OCI-M2 (cell line): Measurements from ENCODE around the gene INMT.
"Not testable (repeated sequence)": the region's sequence is repeated elsewhere in the genome, so short reads cannot be mapped to it uniquely, and the experiment has no call there.

Experiments
- DNase-seq: peaks from one replicate; lab custom pipeline; 2025; ENCODE audit not compliant: unreplicated experiment; lab: John Stamatoyannopoulos, UW

INMT gene

DNA sequence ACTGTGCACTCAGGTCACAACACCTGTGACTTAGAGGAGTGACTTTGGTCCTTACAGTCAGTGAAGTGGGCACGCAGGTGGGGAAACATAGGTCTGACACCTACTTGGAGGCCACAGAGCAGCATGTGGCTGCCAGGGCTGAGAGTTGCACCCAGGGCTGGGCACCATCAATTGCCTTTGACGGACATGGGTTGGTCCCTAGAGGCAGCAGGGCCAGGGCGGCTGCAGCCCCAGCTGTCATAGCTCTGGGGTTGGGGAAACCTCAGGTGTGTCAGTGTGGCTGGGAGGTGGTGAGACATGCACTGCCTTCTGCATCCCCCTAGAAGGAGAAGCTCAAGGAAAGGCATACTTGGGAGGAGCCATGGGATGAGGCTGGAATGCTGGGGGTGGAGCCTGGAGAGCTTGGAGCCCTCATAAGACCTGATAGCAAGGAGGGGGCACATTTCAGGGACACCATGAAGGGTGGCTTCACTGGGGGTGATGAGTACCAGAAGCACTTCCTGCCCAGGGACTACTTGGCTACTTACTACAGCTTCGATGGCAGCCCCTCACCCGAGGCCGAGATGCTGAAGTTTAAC is at the start of gene INMT:
INMT (plus strand) TSS at position 440 of the 578 bp plus-strand sequence; CDS start at position 456, 16 bp downstream.
- DNase-seq: no peak

DNA sequence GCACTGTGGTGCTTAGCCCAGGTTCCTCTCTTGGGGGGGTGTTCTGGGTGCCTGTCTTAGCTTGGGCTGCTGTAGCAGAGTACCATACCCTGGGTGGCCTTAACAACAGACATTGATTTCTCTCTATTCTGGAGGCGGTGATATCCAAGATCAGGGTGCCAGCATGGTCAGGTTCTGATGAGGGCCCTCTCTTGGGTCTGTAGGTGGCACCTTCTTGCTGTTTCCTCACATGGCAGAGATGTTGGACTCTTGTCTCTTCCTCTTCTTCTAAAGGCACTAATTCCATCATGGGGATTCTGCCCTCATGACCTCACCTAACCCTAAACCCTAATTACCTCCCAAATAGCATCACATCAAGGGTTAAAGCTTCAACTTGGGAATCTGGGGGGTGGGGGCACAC is 49.7 kb upstream of the INMT start:
- no peak for DNase-seq

DNA sequence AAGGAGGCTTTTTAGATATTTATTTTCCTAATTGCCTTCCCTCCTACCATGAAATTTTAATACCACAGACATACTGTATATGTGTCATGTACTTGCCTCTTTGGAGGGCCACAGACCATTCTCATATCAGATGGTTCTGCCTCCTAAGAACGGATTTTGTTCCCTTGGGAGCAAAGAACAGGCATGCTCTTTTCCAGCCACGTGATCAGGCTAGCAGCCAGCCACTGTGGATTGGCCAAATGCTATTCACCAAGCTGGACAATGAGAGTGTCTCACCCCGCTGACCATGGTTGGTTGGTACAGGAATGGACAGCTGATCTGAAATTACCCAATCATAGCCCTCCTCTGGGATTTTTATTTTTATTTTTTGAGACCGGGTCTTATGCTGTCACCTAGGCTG is 48.2 kb upstream of the INMT start:
- DNase-seq: no peak

DNA sequence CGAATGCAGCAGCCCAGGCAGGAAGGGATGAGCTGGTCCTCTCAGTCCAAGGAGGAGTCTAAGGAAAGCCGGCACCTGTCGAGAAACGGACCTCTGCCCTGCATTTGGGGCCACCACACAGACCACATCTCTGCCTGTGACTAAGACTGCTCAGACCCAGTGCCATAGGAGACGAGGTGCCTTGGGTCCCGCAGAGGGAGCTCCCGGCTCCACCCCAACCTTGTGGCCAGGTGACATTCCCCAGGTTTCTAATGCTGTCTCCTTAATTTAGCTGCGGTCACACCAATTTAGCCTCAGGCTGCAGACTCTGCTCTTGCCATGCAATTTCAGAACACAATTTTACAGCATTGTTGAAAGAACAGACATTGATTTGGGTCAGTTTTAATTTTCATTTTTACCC is 46.9 kb upstream of the INMT start:
- no peak for DNase-seq

DNA sequence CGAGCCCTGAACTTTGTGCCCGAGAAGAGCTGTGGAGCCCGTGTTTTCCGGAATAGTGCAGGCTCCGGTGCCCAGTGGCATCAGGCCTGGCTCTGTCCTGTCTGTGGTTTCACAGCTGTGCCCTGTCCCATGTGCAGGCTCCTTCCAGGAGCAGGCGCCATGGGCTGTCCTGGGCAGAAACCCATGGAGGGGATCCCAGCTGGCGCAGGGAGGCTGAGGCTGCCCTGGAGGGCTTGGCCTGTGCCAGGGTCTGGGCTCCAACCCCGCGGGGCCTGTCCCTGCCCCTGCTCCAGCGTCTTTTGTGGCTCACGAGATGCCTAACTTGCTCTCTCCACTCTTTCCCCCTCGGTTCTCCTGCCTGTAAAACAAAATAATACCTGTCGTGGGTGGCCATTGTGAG is 46.3 kb upstream of the INMT start:
- DNase-seq: no peak

DNA sequence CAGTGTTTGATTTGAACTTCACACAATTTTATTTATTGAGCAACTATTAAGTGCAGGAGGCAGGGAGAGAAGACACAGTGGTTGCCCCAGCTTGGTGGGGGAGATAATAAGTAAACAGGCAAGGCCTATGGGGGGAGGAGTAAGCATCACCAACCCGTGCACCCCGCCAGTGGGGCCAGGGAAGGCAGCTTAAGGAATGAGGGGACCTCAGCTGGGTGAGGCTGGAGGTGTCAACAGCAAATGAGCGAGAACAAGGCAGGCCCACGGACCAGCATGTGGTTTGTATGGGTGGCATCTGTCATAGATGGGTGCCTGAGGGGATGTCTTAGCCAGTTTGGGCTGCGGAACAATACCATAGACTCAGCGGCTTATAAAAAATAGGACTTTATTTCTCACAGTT is 45.6 kb upstream of the INMT start:
- DNase-seq: no peak

DNA sequence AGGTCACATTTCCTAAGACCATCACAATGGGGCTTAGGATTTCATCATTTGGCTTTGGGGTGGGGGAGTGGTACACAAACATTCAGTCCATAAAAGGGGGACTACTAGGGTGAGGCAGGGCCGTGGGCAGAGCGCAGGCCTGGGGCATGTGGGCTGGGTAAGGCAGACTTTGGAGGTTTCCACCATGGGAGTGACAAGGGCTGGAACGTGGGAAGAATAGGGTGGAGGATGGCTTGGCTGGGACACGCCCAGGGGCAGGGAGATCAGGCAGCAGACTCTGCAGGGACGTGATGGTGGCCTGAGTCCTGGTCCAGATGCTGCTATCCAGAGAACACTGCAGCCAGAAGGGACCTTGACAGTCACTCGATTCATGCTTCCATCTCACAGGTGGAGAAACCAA is 45.0 kb upstream of the INMT start:
- DNase-seq: no peak

DNA sequence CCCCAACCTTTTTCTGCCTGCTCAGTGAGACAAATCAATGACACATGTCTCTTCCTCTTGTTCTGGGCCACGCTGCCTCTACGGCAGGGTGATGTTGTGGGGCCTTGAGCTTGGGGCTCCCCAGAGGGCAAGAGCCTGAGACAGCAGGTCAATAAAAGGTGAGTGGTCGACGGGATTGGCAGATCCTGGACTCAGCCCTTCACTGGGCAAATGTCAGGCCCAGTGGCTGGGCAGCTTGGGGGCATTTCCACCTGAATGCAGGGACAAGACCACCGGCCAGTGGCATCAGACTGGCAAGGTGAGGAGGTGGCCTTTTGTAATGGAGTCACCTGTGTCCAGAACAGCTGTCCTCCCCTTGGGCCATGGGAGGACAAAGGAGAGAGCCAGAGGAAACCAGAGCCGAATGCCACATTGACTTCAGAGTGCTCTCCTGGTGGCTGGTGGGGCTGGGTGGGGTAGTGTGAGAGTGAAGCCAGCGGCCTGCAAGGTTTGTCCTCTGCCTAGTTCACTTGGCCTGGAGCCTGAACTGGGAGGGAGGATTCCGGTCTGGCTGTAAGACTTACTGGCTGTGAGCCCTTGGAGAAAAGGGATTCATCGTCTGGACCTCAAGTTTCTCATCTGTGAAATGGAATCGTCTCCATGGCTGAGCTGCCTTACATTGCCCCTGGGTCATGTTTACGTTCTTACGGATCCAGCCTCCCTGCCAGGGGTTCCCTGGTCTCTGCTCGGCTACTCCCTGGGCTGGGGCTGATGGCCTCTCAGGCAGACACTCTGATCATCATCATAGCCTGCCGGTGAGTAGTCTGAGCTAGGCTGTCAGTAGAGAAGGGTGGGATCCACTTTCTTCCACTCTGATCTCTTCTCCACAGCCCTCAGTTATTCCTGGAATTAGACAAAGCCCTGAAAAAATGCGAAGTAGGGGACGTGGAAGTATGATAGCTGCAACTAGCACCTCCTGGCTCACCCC is 44.3 kb upstream of the INMT start:
- no peak for DNase-seq

DNA sequence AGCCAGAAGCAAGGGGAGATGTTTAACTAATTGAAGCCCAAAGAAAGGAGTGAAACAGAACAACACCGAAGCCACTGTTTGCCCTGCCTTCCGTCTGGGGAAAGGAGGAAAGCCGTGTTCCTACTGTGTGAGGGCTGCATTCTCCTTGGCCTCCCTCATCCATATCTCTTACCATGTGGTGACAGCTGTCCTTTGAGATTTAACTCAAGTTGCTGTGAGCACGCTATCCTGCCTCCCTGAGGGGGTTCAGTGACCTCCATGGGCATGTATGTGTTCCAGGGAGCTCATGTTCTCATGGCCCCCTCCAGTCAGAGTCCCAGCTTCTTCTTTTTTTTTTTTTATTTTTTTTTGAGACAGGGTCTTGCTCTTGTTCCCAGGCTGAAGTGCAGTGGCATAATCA is 43.5 kb upstream of the INMT start:
- no peak for DNase-seq

DNA sequence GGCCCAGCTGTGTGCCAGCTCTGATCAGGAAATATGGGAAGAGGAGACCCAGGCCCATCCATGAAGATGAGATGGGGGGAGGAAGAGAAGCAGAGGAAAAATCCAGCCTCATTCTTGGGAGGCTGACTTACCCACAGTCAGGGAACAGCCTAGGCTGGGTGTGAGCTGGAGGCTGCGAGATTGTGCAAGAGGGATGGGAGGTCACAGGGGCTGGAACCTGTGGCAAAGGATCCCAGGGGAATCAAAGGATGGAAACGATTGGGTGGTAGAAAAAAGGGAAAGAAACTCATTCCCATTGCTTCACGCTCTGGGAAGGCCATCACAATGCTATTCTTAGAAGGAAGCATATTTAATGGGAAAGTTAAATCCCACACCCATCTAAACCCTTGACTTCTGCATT is 43.0 kb upstream of the INMT start:
- no peak for DNase-seq

DNA sequence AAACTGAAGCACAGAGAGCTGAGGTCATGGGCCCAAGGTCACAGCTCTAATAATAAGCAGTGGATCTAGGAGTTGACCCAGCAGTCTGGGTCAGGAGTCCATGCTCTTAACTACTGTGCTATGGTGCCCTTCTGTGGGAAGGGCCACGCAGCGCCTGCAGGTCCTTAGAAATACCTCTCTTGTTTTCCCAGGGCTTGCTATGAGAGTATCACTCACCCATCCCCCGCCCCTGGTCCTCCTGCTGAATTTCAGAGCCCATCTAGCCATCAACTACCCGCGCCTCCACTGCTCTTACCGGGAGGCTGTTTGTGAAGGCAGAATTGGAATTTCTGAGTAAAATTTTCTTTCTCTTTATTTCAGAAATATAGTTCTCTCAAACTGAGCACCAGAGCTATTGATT is 42.4 kb upstream of the INMT start:
- DNase-seq: no peak

DNA sequence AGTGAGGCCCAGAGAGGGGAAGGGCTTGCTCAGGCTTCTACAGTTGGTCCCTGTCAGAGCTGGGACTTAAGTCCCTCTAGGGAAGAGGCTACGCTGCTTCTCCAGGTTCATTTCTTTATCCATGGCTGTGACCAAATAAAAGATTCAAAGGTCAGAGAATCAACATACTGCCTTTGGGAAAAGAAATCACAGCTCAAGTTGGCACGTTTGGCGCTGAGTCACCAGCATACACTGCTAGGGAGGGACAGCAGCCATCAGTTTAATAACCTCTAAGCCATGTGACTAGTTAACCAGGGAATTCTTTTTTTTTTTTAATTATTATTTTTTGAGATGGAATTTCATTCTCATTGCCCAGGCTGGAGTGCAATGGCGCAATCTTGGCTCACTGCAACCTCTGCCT is 41.3 kb upstream of the INMT start:
- DNase-seq: no peak

DNA sequence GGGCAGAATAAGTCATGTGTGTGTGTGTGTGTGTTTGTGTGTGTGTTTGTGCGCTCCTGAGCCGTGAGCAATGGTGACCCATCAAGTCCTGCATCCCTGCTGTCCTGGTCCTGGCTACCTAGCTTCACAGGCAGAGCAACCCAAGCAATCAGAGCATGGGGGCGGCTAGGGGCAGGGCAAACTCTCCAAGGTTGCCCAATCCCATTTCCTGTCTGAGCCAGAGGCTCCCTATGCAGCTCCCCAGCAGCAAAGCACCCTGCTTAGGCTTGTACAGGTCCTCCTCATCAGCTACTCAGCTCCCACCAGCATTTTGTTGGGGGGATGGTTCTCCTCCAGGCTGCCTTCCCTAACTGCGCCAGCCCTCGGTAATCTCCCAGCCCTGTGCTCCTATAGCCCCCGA is 38.5 kb upstream of the INMT start:
- DNase-seq: no peak

DNA sequence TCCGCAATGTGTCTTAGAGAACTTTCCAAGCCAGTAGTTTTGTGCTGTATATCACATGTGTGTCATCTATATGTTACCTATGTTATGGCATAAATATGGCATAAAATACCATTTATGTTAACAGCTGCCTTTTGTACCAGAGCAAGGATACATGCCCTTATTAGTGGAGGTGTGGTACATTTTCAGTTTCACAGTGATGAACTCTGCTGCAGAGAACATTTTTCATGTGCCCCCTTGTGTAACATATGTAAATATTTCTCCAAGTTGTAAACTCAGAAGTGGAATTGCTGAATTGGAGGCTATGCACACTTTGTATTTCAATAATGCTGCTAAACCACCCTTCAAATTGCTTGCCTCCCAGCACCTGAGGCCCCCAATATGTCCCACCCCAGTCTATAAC is 37.8 kb upstream of the INMT start:
- DNase-seq: no peak

DNA sequence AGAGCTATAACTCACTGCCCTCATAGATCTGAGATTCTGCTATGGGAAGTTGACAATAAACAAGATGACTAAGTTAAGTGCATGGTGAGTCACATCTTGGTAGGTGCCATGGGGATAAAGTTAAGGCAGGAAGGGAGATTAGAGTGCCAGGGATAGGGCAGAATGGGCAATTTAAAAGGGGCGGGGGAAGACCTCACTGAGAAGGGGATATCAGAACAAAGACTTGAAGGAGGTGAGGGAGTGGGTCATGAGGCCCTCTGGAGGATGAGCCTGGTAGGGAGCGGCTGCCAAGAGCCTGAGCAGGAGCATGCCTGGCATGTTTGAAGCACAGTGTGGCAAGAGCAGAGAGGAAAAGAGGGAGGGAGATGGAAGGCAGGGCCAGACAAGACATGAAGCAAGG is 34.8 kb upstream of the INMT start:
- DNase-seq: no peak

DNA sequence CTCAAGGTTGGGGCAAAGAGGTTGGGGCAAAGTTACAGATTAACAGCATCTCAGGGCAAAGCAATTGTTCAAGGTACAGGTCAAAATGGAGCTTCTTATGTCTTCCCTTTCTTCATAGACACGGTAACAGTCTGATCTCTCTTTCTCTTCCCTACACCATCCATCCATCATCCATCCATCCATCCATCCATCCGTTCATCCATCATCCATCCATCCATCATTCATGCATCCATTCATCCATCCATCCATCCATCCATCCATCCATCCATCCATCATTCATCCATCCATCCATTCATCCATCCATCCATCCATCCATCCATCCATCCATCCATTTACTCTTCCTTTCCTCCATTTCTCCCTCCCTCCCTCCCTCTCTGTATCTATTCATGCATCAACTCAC is 32.5 kb upstream of the INMT start:
- DNase-seq: not testable (repeated sequence)

DNA sequence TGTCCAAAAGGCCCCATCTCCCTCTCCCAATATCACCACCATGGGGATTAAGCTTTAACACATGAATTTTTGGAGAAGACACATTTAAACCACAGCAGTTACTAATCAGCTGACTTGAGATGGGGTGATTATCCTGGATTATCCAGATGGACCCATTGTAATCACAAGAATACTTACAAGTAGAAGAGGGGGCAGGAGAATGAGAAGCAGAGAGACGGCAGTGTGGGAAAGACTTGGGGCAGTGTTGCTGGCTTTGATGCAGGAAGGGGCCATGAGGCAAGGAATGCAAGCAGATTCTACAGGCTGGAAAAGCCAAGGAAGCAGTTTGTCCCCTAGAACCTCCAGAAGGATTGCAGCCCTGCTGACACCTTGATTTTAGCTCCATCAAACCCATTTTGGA is 30.7 kb upstream of the INMT start:
- no peak for DNase-seq

DNA sequence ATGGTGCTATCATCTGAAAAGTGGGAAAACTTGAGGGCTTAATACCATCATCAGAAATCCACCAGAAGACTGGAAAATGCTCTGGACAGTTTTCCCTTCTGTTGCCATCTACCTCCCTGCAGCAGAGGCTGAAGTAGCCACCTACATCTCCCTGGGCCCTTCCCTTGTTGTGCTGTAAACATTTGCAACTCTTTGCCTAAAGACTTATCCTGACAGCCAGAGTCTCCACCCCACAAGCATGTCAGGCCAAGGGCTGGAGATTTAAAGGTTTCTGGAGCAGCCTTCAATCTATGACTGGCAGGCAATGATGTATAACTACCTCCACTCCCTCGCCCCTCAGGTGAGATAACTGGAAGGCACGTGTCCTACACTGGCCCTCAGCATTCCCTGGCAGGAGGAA is 29.7 kb upstream of the INMT start:
- no peak for DNase-seq

DNA sequence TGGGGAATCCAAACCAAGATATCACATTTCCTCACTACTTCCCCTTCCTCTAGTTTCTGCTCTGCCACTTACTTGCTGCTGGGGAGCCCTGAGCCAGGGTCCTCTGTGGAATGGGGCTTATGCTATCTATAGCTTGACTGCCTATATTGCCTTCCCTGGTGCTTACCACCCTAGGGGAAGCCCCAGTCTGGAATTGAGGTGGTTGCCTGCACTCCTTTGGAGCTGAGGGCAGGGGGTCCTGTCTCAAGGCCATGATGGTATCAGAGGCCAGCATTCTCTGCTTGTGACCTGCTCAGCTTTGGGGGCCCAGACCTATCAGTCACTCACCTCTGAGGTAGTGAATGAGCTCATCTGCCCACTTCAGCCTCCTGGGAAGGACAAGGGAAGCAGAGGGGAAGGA is 29.3 kb upstream of the INMT start:
- no peak for DNase-seq

DNA sequence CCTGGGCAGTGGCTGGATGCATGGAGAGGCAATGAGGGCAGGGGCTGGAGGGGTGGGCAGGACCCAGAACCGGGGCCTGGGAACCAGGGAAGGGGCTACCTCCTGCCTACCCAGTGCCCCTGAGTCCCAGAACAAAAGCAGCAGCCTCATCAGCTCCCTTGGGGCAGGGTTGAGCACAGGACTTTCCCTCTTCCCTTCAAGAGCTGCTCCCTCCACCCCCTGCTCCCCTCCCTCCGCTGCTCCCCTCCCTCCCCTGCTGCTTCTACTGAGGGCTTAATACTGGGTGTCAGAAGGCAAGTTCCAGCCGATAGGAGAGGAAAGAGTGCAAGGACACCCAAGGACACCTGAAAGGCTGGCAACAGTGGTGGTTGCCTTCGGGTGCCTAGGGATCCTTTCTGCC is 28.2 kb upstream of the INMT start:
- no peak for DNase-seq

DNA sequence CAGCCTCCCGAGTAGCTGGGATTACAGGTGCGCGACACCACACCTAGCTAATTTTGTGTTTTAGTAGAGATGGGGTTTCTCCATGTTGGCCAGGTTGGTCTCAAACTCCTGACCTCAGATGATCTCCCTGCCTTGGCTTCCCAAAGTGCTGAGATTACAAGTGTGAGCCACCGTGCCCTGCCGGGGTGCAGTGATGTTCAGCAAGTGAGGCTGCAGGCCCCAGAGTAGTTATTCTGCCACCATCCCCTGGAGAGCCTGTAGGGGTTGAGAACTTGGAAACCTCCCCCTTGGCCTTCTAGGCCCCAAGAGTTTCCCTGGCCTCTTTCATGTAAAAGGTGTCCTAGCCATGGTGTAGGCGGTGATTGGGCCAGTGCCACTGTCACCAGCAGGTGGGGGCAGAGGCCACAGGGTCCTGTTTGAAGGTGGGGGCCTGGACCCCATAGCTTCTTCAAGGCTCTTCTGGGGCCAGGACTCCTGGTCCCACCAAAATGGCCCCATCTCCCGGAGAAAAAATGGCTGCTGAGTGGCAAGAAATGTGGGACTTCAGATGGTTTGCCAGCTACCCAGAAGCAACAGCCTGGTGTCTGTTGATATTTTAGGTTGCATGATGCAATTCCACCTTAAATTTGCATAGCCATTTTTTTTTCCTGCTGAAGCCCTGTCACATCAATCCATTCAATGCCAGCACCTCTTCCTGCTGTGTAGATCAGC is 25.5 kb upstream of the INMT start:
- no peak for DNase-seq
